ENCODE data around the gene FAM111B.

DNA sequence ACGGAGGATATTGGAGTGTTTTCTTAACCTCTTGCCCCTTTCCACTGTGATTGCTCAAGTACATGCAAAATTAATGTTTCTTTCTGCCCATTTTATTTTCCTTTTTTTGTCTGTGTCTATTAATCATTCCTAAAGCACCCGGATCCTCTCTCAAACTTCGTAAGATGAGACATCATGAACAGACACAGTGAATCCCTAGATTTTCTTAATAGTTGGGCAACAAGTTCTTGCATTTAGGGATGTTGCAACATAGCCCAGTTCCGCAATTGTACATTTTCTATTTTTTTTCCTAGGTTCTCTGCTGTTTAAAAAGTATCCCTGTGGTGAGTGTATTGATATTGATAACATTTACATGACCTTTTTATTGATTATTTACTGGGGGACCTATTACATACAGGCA lies 38.5 kb downstream of the FAM111B start:
- TF ChIP-seq, protein P1, sequence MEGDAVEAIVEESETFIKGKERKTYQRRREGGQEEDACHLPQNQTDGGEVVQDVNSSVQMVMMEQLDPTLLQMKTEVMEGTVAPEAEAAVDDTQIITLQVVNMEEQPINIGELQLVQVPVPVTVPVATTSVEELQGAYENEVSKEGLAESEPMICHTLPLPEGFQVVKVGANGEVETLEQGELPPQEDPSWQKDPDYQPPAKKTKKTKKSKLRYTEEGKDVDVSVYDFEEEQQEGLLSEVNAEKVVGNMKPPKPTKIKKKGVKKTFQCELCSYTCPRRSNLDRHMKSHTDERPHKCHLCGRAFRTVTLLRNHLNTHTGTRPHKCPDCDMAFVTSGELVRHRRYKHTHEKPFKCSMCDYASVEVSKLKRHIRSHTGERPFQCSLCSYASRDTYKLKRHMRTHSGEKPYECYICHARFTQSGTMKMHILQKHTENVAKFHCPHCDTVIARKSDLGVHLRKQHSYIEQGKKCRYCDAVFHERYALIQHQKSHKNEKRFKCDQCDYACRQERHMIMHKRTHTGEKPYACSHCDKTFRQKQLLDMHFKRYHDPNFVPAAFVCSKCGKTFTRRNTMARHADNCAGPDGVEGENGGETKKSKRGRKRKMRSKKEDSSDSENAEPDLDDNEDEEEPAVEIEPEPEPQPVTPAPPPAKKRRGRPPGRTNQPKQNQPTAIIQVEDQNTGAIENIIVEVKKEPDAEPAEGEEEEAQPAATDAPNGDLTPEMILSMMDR (IDR thresholded peaks at IDR 0.05), result no peak
- no peak for TF ChIP-seq POLR2A (IDR thresholded peaks at IDR 0.05)

All from testis (tissue), 2 donors.